Large intestine (tissue), 3 donors: ENCODE data around the gene TARBP2. TPM values are rescaled to one million over a fixed set of nuclear protein-coding genes. Genes with fewer than 3 reads are reported as not detected.

ENCODE experiments used
- DNase-seq, 2 donors: peaks; one replicate each; pipeline versions ENCODE4 v3.0.0 to v3.0.0-alpha.2; 2013
- H3K27ac ChIP-seq: one replicate; pipeline ENCODE4 v1.5.1; 2013; ENCODE audit warnings: low read length
- H3K27me3 ChIP-seq: 2 replicates; pipeline ENCODE4 v1.6.1; 2013; ENCODE audit warnings: low read length; ENCODE audit not compliant: control insufficient read depth, insufficient read depth
- H3K36me3 ChIP-seq: 2 replicates; pipeline ENCODE4 v1.6.1; 2013; ENCODE audit warnings: low read length; ENCODE audit not compliant: control insufficient read depth, insufficient read depth
- H3K4me1 ChIP-seq: one replicate; pipeline ENCODE4 v1.6.1; 2013; ENCODE audit warnings: low read length; ENCODE audit not compliant: control insufficient read depth, insufficient read depth
- H3K4me3 ChIP-seq: one replicate; pipeline ENCODE4 v1.5.1; 2013; ENCODE audit warnings: low read length
- H3K9me3 ChIP-seq: one replicate; pipeline ENCODE4 v1.6.1; 2013; ENCODE audit warnings: mild to moderate bottlenecking, low read depth, low read length, moderate library complexity; ENCODE audit not compliant: control insufficient read depth
- WGBS: methylation state at CpG from one replicate; pipeline ENCODE4 v1.1.5; 2013; ENCODE audit warnings: low lambda C conversion rate; ENCODE audit not compliant: insufficient coverage; 5-methylcytosine and 5-hydroxymethylcytosine counted together
- polyA plus RNA-seq: library from polyadenylated mRNA; unstranded; fragments of 120-200 nt; gene quantifications from one replicate; pipeline ENCODE4 v1.2.1, GENCODE V29; 2013

Gene TARBP2
- polyA plus RNA-seq, 1 donor: 34.0 TPM

GRCh38 chr12:53483979-53484377 lies 17.1 kb upstream of the TARBP2 start:
- peak overlapping the region; percentile 14 for H3K27ac ChIP-seq
- H3K4me1 ChIP-seq: peaks cover 17% of the 10 kb centered on the region
- no peak for DNase-seq
- H3K36me3 ChIP-seq: peaks cover 85% of the 10 kb centered on the region
- H3K9me3 ChIP-seq: peaks cover 2% of the 10 kb centered on the region
- no peak overlapping the region for H3K4me3 ChIP-seq
- H3K27me3 ChIP-seq: no peaks in the 10 kb centered on the region
- no CpG with 5 or more reads among the region's 4 CpGs for WGBS

- Histone ChIP-seq H3K36me3 (peaks cover 78% of the 10 kb centered on the region), H3K9me3 (peaks cover 2% of the 10 kb centered on the region), H3K27ac (no peak overlapping the region), H3K4me3 (no peak overlapping the region), H3K4me1 (peaks cover 22% of the 10 kb centered on the region), H3K27me3 (no peaks in the 10 kb centered on the region)
- no CpG with 5 or more reads among the region's 10 CpGs for WGBS
- DNase-seq: no peak
These were observed 16.2 kb upstream of the TARBP2 start for GRCh38 chr12:53484686-53485575.

- H3K4me3 ChIP-seq: no peak overlapping the region
- DNase-seq: no peak
- peaks cover 66% of the 10 kb centered on the region for H3K36me3 ChIP-seq
- no CpG with 5 or more reads among the region's 10 CpGs for WGBS
- no peaks in the 10 kb centered on the region for H3K27me3 ChIP-seq
- peaks cover 22% of the 10 kb centered on the region for H3K4me1 ChIP-seq
- peaks cover 2% of the 10 kb centered on the region for H3K9me3 ChIP-seq
- no peak overlapping the region for H3K27ac ChIP-seq
These were observed 14.9 kb upstream of the TARBP2 start for GRCh38 chr12:53485955-53486735.

DNA sequence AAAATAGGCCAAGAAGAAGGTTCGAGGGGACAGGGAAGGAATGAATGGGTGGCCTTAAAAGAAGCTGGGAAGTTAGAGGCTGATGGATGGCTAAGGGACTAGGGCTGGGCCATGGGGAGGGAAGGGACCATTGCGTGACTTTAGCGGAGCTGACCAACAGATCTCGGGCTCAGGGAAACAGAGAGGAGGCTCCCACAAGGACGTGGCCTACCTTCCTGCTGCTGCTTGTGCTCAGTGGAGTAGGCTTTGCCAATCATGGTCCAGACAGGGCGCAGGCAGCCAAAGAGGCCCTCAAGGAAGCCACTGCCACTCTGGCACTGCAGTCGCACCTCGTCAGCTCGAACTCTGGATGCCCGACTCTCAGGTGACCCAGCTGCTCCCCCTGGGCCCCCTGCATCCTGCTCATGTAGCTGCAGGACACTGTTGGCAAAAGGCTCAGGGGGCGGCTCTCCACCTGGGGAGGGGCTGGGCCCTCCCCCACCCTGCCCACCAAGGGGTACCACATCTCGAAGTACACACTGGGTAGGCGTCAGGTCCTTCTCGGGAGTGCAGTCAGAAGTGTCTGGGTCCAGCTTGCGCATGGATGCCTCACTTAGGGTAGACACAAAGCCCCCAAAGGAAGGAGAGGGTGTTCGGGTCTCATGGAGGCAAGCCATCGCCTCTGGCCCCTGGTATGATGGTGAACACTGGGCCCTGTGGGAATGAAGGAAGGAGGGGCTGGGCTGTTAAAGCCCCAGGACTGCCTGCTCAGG lies 14.2 kb upstream of the TARBP2 start:
- H3K27ac ChIP-seq: no peak overlapping the region
- no peak for DNase-seq
- 80% methylated on average over 1 of the region's 17 CpGs for WGBS
- H3K9me3 ChIP-seq: peaks cover 2% of the 10 kb centered on the region
- no peaks in the 10 kb centered on the region for H3K27me3 ChIP-seq
- peaks cover 60% of the 10 kb centered on the region for H3K36me3 ChIP-seq
- peaks cover 22% of the 10 kb centered on the region for H3K4me1 ChIP-seq
- no peak overlapping the region for H3K4me3 ChIP-seq

- H3K4me1 ChIP-seq: peaks cover 24% of the 10 kb centered on the region
- WGBS: no CpG with 5 or more reads among the region's 5 CpGs
- no peaks in the 10 kb centered on the region for H3K27me3 ChIP-seq
- H3K27ac ChIP-seq: no peak overlapping the region
- no peaks in the 10 kb centered on the region for H3K9me3 ChIP-seq
- DNase-seq: no peak
- peaks cover 36% of the 10 kb centered on the region for H3K36me3 ChIP-seq
- H3K4me3 ChIP-seq: no peak overlapping the region
These were observed 11.7 kb upstream of the TARBP2 start for GRCh38 chr12:53489242-53489864.

- Histone ChIP-seq H3K9me3 (no peaks in the 10 kb centered on the region), H3K27ac (no peak overlapping the region), H3K4me3 (peak overlapping the region; percentile 77), H3K4me1 (peaks cover 39% of the 10 kb centered on the region), H3K36me3 (peaks cover 9% of the 10 kb centered on the region), H3K27me3 (no peaks in the 10 kb centered on the region)
- WGBS: no CpG with 5 or more reads among the region's 20 CpGs
- DNase-seq: no peak
These were observed 8.9 kb upstream of the TARBP2 start for GRCh38 chr12:53492188-53492587.

DNA sequence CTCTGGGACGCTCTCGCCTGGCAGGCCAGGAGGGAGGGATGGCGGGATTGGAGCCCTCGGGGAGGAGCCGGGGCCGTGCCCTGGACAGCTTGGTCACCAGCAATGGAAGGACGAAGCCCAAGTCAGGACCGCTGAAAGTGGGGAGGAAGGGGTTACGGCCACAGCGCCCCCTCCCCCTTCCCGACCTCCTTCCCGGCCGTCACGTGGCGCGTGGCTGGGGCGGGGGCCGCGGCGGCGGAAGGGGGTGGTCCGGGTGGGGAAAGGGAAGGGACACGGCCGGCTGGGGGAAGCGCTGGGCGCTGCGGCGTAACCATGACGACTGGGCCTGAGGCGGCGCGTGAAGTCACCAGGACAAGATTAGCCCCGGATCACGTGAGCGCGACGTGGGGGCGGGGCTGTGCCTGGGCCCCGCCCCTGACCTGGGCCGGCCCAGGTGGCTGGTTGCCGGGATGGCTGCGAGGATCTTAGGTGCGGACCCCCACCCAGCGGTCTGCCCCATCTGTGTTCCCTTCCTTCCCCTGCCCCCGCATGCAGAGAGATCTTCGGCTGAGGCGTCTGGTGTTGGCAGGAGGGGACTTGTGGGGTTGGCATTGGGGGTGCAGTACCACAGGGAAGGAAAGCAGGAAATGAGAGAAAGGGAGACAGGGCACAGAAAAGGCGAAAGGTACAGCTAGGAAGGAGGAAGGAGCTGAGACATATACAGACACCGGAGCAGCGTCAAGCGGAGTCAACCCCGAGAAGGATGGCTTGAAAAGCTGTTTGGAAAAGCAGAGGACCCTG lies 8.1 kb upstream of the TARBP2 start:
- peaks cover 2% of the 10 kb centered on the region for H3K36me3 ChIP-seq
- no peaks in the 10 kb centered on the region for H3K9me3 ChIP-seq
- no peaks in the 10 kb centered on the region for H3K27me3 ChIP-seq
- DNase-seq: peak; percentile 93
- H3K4me3 ChIP-seq: peak overlapping the region; percentile 77
- WGBS: 8% methylated on average over 4 of the region's 52 CpGs
- H3K4me1 ChIP-seq: peaks cover 40% of the 10 kb centered on the region
- H3K27ac ChIP-seq: peak overlapping the region; percentile 87

DNA sequence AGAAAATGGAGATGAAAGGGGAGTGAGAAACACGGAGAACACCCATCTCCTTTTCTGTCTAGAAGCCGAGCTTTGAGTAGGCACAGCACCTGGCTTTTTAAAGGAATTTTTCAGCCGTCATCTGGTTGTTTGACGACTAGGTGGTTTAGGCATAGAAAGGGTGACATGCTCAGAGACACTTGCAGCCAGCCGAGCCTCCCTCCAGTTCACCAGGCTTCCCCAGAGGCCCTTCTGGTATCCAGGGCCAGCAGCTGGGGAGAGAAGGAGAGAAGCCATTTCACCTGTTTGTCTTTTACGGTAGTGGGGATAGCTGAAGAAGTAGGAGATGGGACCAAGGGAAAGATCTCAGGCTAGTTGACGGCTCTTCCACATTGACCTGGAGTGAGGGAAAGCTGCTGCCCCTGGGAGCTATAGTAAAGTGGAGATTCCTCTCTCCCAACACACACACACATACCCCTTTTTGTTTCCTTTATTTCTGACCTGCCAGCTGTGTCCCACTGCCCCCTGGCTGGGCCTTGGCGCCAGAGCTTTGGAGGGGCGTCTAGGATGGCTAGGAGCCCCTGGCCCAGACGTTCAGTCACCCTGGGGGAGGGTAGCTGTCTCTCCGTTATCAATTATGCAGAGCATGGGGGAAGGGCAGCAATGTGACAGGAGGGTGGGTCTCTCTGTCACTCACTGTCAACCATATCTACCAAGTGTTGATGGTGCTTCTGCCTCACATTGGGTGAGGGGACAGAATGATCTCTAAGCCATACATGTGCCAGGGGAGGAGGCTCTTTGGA lies 7.3 kb upstream of the TARBP2 start:
- H3K9me3 ChIP-seq: no peaks in the 10 kb centered on the region
- H3K27me3 ChIP-seq: no peaks in the 10 kb centered on the region
- H3K4me3 ChIP-seq: peak overlapping the region; percentile 77
- H3K27ac ChIP-seq: peak overlapping the region; percentile 87
- WGBS: no CpG with 5 or more reads among the region's 11 CpGs
- no peak for DNase-seq
- H3K36me3 ChIP-seq: no peaks in the 10 kb centered on the region
- H3K4me1 ChIP-seq: peaks cover 45% of the 10 kb centered on the region
